GM10266 (cell line): Measurements from ENCODE around the gene CHRNA1.

Experiments
- DNase-seq: peaks from one replicate; pipeline ENCODE4 v3.0.0; 2012; ENCODE audit errors: extremely low spot score
- CTCF ChIP-seq: IDR thresholded peaks from 2 replicates; pipeline ENCODE4 v1.5.1; 2012; ENCODE audit warnings: mild to moderate bottlenecking, low read depth; ENCODE audit not compliant: control insufficient read depth, insufficient read depth; ENCODE audit errors: missing control alignments

Gene CHRNA1

GRCh38 chr2:174788291-174788929 is 24.1 kb upstream of the CHRNA1 start:
- TF ChIP-seq CTCF: no peak
- no peak for DNase-seq

GRCh38 chr2:174787487-174788205 is 23.4 kb upstream of the CHRNA1 start:
- no peak for TF ChIP-seq CTCF
- DNase-seq: no peak

- TF ChIP-seq CTCF: no peak
- no peak for DNase-seq
Observed at GRCh38 chr2:174786066-174786725, 21.9 kb upstream of the CHRNA1 start.

GRCh38 chr2:174785481-174785880 is 21.2 kb upstream of the CHRNA1 start:
- TF ChIP-seq CTCF: no peak
- no peak for DNase-seq

- no peak for TF ChIP-seq CTCF
- DNase-seq: no peak
Observed at GRCh38 chr2:174784909-174785308, 20.6 kb upstream of the CHRNA1 start.

- no peak for TF ChIP-seq CTCF
- DNase-seq: no peak
Observed at GRCh38 chr2:174784316-174784715, 20.0 kb upstream of the CHRNA1 start.

- no peak for DNase-seq
- no peak for TF ChIP-seq CTCF
Observed at GRCh38 chr2:174781996-174782395, 17.7 kb upstream of the CHRNA1 start.
